GM04503 (cell line): ENCODE measurements around the gene DCAF12L1.

Source experiments
- DNase-seq: peaks from one replicate; pipeline ENCODE4 v3.0.0-alpha.2; 2012; ENCODE audit warnings: low read depth

The DCAF12L1 gene

GRCh38 chrX:126552313-126553022, at the start of gene DCAF12L1:
DCAF12L1 (minus strand) TSS chrX:126552814; CDS start chrX:126552608, 206 bp downstream.
- DNase-seq = no peak

- no peak for DNase-seq
Measured at GRCh38 chrX:126580877-126581276, 28.3 kb upstream of the DCAF12L1 start.

- no peak for DNase-seq
Measured at GRCh38 chrX:126575911-126576310, 23.3 kb upstream of the DCAF12L1 start.

- DNase-seq = no peak
Measured at GRCh38 chrX:126557151-126557550, 4.5 kb upstream of the DCAF12L1 start.

GRCh38 chrX:126551725-126552312, 795 bp downstream of the DCAF12L1 start:
- DNase-seq = no peak

GRCh38 chrX:126551306-126551705, 1.3 kb downstream of the DCAF12L1 start:
- no peak for DNase-seq

- no peak for DNase-seq
Measured at GRCh38 chrX:126550816-126551215, 1.8 kb downstream of the DCAF12L1 start.

- DNase-seq = no peak
Measured at GRCh38 chrX:126509923-126510322, 42.7 kb downstream of the DCAF12L1 start.
